K562 (cell line): ENCODE results near the gene PAFAH2. TPM values are rescaled to one million over a fixed set of nuclear protein-coding genes. Genes with fewer than 3 reads are reported as not detected.

Experiments
- ARID3A ChIP-seq: IDR thresholded peaks from 2 replicates; pipeline ENCODE4 v1.6.1; 2012; ENCODE audit warnings: low read depth, low read length, improper control_type of control experiment, borderline replicate concordance
- BACH1 ChIP-seq: fragments of 200-800 bp; sonication (Bioruptor generic); IDR thresholded peaks from 2 replicates; pipeline ENCODE4 v1.6.1; 2016; ENCODE audit warnings: missing genetic modification characterization, missing compliant biosample characterization
- BRD4 ChIP-seq: fragments of 200-600 bp; sonication (generic); IDR thresholded peaks from 2 replicates; pipeline ENCODE4 v1.6.1; 2017; ENCODE audit warnings: inconsistent platforms
- DACH1 ChIP-seq: fragments of 450-650 bp; IDR thresholded peaks from 2 replicates; pipeline ENCODE4 v1.6.1; 2018; ENCODE audit not compliant: partially characterized antibody
- GTF2A2 ChIP-seq: IDR thresholded peaks from 2 replicates; pipeline ENCODE4 v1.6.1; 2016; ENCODE audit warnings: mild to moderate bottlenecking, missing genetic modification characterization, missing compliant biosample characterization
- HDGF ChIP-seq: fragments of 450-650 bp; IDR thresholded peaks from 2 replicates; pipeline ENCODE4 v1.6.1; 2016
- HNRNPUL1 ChIP-seq: fragments of 200-400 bp; formaldehyde crosslinking; IDR thresholded peaks from 2 replicates; pipeline ENCODE4 v1.6.1; 2017; ENCODE audit warnings: low read length
- KAT8 ChIP-seq: fragments of 450-650 bp; IDR thresholded peaks from 2 replicates; pipeline ENCODE4 v1.6.1; 2016; ENCODE audit warnings: low read depth, mild to moderate bottlenecking
- MCM3 ChIP-seq: fragments of 450-650 bp; IDR thresholded peaks from 2 replicates; pipeline ENCODE4 v1.6.1; 2016
- MECOM ChIP-seq: fragments of 250-450 bp; sonication (Bioruptor Pico); IDR thresholded peaks from 2 replicates; pipeline ENCODE4 v1.8.0; 2022; ENCODE audit warnings: inconsistent platforms
- MNT ChIP-seq, 2 experiments: fragments of 450-650 bp; conservative IDR thresholded peaks; 2 replicates each; pipeline ENCODE4 v1.6.1; 2017; ENCODE audit warnings: mild to moderate bottlenecking in 2 of 2, moderate library complexity in 2 of 2
- NFE2 ChIP-seq: IDR thresholded peaks from 2 replicates; pipeline ENCODE4 v1.6.1; 2014; ENCODE audit warnings: antibody characterized with exemption, low read depth
- SRSF9 ChIP-seq: fragments of 200-400 bp; formaldehyde crosslinking; IDR thresholded peaks from 2 replicates; pipeline ENCODE4 v1.6.1; 2017; ENCODE audit warnings: low read depth, low read length, borderline replicate concordance
- TCFL5 ChIP-seq: fragments of 250-450 bp; sonication (Bioruptor Pico); conservative IDR thresholded peaks from 2 replicates; pipeline ENCODE4 v1.6.1; 2021; ENCODE audit warnings: mild to moderate bottlenecking, moderate library complexity, matching md5 sums
- TOE1 ChIP-seq, 2 experiments: fragments of 450-650 bp in 1 of 2; sonication (generic) in 1 of 2; formaldehyde crosslinking in 1 of 2; IDR thresholded peaks; 2 replicates each; pipeline versions ENCODE4 v1.7.1 to v1.8.0; 2016 to 2022; ENCODE audit warnings: borderline replicate concordance in 2 of 2, mild to moderate bottlenecking in 2 of 2, antibody characterized with exemption in 1 of 2, inconsistent platforms in 1 of 2, low read depth in 1 of 2, missing genetic modification reagents in 1 of 2, moderate library complexity in 1 of 2
- TRIM24 ChIP-seq, 2 experiments: fragments of 450-650 bp; IDR thresholded peaks; 2 replicates each; pipeline ENCODE4 v1.6.1; 2016
- TRIM28 ChIP-seq: fragments of 450-650 bp; IDR thresholded peaks from 2 replicates; pipeline ENCODE4 v1.6.1; 2017
- ZBTB17 ChIP-seq: fragments of 450-650 bp; formaldehyde crosslinking; IDR thresholded peaks from 2 replicates; pipeline ENCODE4 v1.4.0; 2020; ENCODE audit warnings: mild to moderate bottlenecking
- ZNF354B ChIP-seq: fragments of 250-450 bp; sonication (Bioruptor Pico); IDR thresholded peaks from 2 replicates; pipeline ENCODE4 v1.4.0; 2020
- polyA plus RNA-seq, 8 experiments: library from polyadenylated mRNA; depleted of rRNA in 4 of 8; stranded (reverse) in 5 of 8; unstranded in 3 of 8; fragments of >200 nt; fragmentation: Nextera tagmentation in 2 of 8; fragmentation: Illumina TruSeq in 1 of 8; extraction: Ambion mirVana in 2 of 8; extraction: Trizol in 1 of 8; gene quantifications; 2 replicates each; pipeline versions ENCODE4 v1.2.1 to v1.2.3, GENCODE V29; 2011 to 2014; ENCODE audit warnings: inconsistent platforms in 1 of 8, missing spikeins in 1 of 8
- total RNA-seq, 7 experiments: library from RNA; depleted of rRNA in 6 of 7; stranded (reverse); fragments of >200 nt in 6 of 7; fragmentation: Illumina TruSeq in 2 of 7; extraction: Trizol in 2 of 7; gene quantifications; 2 replicates each; pipeline versions ENCODE4 v1.2.1 to v1.2.3, GENCODE V29; 2011 to 2021; ENCODE audit warnings: low replicate concordance in 1 of 7
- TF ChIP-seq, protein P1 (sequence below): sonication (generic); formaldehyde crosslinking; IDR thresholded peaks from 2 replicates; pipeline ENCODE4 v1.8.1; 2023; ENCODE audit warnings: mild to moderate bottlenecking, missing genetic modification reagents
- TF ChIP-seq, protein P2 (sequence below): fragments of 450-650 bp; IDR thresholded peaks from 2 replicates; pipeline ENCODE4 v1.6.1; 2016; ENCODE audit warnings: borderline replicate concordance

Gene PAFAH2
- total and polyA plus RNA-seq, 9 of the 15 experiments (the other 6 are each of a cell fraction or from before 2014, with no cell fraction given): 4.2 to 10.9 (median 6.8) TPM

DNA sequence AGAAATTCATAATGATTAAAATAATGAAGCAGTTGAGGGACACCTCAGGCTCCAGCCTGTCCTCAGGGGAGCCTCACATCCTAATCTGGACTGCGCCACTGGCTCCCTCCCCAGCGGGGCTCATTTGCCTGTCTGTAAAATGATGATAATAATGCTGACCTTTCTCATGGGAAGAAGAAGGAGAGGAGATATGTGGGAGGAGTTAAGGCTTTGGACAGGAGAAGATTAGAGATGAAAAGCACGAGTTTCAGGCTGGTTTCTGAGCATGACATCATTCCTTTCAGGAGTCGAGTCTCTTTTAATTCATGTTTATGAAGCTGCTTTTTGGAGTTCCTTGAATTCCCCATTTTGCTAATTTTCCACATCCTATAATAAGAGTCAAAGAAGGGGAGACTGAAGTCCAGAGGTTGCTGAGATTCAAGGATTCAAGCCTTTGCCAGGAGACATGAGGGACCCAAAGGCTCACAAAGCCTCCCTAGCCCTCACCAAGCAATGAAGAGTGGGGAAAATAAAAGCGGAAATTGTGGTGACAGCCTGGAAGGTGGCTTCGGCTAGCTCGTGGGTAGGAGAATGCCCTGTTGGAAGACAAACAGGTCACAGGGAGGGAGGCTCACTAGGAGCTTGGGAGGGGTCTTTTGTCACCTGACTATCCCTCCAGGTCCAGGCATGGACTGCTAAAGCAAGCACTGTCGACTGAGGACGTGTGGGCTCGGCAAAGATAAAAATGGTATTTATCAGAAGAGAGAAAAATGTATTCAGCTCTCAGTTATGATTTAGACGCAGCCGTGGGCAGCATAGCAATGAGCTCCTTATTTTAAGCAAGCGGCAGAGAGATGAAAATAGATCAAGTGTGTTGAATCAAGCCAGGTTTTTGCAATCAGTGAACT, 64.1 kb downstream of the PAFAH2 start (continued):
- TF ChIP-seq MNT (conservative IDR thresholded peaks at IDR 0.05) (peak in 1 of 2 experiments; percentile 76; a peak in 2 of 4 replicates), SRSF9 (no peak), NFE2 (peak; percentile 57), TRIM24 (IDR thresholded peaks at IDR 0.05) (peak; percentile 78 to 88; a peak in 3 of 4 replicates), BRD4 (0 out of 2 replicates have a peak, but pooled peaks have one; percentile 25), MCM3 (no peak), ARID3A (peak; percentile 87), HDGF (no peak), HNRNPUL1 (no peak), DACH1 (no peak), KAT8 (no peak), BACH1 (tag) (peak; percentile 59; the same call in 1 of the 2 replicates), ZNF354B (no peak), GTF2A2 (peak; percentile 13; the same call in 1 of the 2 replicates), TCFL5 (CRISPR knock-in tag) (no peak), TOE1 (IDR thresholded peaks at IDR 0.05; ENCODE audit: borderline replicate concordance) (peak; percentile 72; the same call in 1 of the 2 replicates), TOE1 (CRISPR knock-in tag; IDR thresholded peaks at IDR 0.05; ENCODE audit: borderline replicate concordance, low read depth) (no peak), MECOM (CRISPR knock-in tag) (no peak), ZBTB17 (CRISPR knock-in tag) (peak; percentile 24; the same call in 1 of the 2 replicates), TRIM28 (peak; percentile 58; the same call in 1 of the 2 replicates)
- TF ChIP-seq, protein P1, sequence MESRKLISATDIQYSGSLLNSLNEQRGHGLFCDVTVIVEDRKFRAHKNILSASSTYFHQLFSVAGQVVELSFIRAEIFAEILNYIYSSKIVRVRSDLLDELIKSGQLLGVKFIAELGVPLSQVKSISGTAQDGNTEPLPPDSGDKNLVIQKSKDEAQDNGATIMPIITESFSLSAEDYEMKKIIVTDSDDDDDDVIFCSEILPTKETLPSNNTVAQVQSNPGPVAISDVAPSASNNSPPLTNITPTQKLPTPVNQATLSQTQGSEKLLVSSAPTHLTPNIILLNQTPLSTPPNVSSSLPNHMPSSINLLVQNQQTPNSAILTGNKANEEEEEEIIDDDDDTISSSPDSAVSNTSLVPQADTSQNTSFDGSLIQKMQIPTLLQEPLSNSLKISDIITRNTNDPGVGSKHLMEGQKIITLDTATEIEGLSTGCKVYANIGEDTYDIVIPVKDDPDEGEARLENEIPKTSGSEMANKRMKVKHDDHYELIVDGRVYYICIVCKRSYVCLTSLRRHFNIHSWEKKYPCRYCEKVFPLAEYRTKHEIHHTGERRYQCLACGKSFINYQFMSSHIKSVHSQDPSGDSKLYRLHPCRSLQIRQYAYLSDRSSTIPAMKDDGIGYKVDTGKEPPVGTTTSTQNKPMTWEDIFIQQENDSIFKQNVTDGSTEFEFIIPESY: no peak
- TF ChIP-seq, protein P2, sequence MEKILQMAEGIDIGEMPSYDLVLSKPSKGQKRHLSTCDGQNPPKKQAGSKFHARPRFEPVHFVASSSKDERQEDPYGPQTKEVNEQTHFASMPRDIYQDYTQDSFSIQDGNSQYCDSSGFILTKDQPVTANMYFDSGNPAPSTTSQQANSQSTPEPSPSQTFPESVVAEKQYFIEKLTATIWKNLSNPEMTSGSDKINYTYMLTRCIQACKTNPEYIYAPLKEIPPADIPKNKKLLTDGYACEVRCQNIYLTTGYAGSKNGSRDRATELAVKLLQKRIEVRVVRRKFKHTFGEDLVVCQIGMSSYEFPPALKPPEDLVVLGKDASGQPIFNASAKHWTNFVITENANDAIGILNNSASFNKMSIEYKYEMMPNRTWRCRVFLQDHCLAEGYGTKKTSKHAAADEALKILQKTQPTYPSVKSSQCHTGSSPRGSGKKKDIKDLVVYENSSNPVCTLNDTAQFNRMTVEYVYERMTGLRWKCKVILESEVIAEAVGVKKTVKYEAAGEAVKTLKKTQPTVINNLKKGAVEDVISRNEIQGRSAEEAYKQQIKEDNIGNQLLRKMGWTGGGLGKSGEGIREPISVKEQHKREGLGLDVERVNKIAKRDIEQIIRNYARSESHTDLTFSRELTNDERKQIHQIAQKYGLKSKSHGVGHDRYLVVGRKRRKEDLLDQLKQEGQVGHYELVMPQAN: no peak
